ENCODE data around the gene MRPS23. TPM values are rescaled to one million over a fixed set of nuclear protein-coding genes. Genes with fewer than 3 reads are reported as not detected.

MRPS23 gene
- total RNA-seq, 1 donor from 2014 or later = 16.4 TPM

DNA sequence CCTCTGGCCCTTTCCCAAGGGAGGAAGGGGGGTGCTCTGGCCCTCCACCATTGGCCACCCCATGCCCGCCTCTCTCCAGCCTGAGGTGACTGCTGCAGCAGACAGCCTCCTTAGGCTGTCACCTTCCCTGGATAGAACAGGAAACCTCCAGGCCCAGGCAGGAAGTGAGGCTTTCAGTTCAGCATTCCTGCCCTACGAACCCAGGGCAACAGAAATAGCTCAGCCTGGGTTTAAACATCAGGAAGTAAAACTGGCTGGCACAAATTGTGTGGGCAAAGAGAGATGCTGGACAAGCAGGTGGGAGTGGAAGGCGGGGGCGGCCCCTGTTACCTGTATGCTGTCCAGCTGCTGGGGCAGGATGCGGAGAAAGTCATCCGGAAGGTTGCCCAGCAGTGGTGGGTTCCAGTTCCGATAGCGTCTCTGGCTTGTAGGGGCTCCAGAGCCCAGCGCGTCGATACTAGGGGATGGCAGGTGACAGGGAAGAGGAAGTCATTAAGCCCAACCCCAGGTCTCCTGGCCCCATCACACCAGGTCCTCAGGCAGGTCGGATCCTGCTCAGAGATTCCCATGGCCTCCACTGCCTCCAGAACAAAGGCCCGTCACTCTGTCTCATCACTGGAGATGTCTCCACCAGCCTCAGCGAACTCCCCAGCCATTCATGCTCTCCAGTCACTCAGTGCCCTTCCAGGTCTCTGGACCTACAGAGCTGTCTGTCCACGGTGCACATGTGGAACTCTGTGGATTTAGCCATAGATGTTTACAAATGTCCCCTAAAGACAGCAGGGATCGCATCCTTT is 23.6 kb upstream of the MRPS23 start:
- H3K9me3 ChIP-seq (ENCODE audit: low read depth) = no peaks in the 10 kb centered on the region

GRCh38 chr17:57872536-57872935 is 22.7 kb upstream of the MRPS23 start:
- no peaks in the 10 kb centered on the region for H3K9me3 Mint-ChIP-seq
- H3K4me3 Mint-ChIP-seq = no peak overlapping the region
- peaks cover 82% of the 10 kb centered on the region for H3K4me1 Mint-ChIP-seq
- Histone ChIP-seq H3K36me3 (no peaks in the 10 kb centered on the region), H3K9ac (no peak overlapping the region), H3K4me2 (no peak overlapping the region), H3K9me3 (ENCODE audit: low read depth) (no peaks in the 10 kb centered on the region), H3K4me1 (peaks cover 35% of the 10 kb centered on the region), H2AFZ (replicated peaks) (no peak overlapping the region), H4K20me1 (ENCODE audit: low read depth) (no peaks in the 10 kb centered on the region), H3F3A (ENCODE audit: low read depth) (peaks cover 40% of the 10 kb centered on the region), H3K27ac (no peak overlapping the region), H3K79me2 (ENCODE audit: low read depth) (no peaks in the 10 kb centered on the region), H3K4me3 (no peak overlapping the region), H3K27me3 (peaks cover 30% of the 10 kb centered on the region)
- no peak for TF ChIP-seq EZH2 (IDR thresholded peaks at IDR 0.05)
- H3K27me3 Mint-ChIP-seq (ENCODE audit: insufficient read depth, low read depth) = peaks cover 10% of the 10 kb centered on the region
- peaks cover 31% of the 10 kb centered on the region for H3K36me3 Mint-ChIP-seq
- no peak for DNase-seq (ENCODE audit: low spot score)
- no peak overlapping the region for H3K27ac Mint-ChIP-seq

More for the DNA sequence above, 23.6 kb upstream of the MRPS23 start:
- Histone ChIP-seq H3F3A (ENCODE audit: low read depth) (peaks cover 37% of the 10 kb centered on the region), H3K4me2 (no peak overlapping the region), H3K4me1 (peaks cover 33% of the 10 kb centered on the region), H4K20me1 (ENCODE audit: low read depth) (no peaks in the 10 kb centered on the region), H2AFZ (replicated peaks) (no peak overlapping the region), H3K27ac (no peak overlapping the region), H3K9ac (no peak overlapping the region), H3K27me3 (peaks cover 30% of the 10 kb centered on the region), H3K79me2 (ENCODE audit: low read depth) (no peaks in the 10 kb centered on the region), H3K4me3 (no peak overlapping the region), H3K36me3 (no peaks in the 10 kb centered on the region)
- H3K36me3 Mint-ChIP-seq = peaks cover 35% of the 10 kb centered on the region
- H3K27me3 Mint-ChIP-seq (ENCODE audit: insufficient read depth, low read depth) = peaks cover 14% of the 10 kb centered on the region
- no peaks in the 10 kb centered on the region for H3K9me3 Mint-ChIP-seq
- DNase-seq (ENCODE audit: low spot score) = no peak
- H3K4me3 Mint-ChIP-seq = peak overlapping the region; percentile 73
- H3K27ac Mint-ChIP-seq = peak overlapping the region; percentile 46
- no peak for TF ChIP-seq EZH2phosphoT487 (IDR thresholded peaks at IDR 0.05)
- peaks cover 81% of the 10 kb centered on the region for H3K4me1 Mint-ChIP-seq

DNA sequence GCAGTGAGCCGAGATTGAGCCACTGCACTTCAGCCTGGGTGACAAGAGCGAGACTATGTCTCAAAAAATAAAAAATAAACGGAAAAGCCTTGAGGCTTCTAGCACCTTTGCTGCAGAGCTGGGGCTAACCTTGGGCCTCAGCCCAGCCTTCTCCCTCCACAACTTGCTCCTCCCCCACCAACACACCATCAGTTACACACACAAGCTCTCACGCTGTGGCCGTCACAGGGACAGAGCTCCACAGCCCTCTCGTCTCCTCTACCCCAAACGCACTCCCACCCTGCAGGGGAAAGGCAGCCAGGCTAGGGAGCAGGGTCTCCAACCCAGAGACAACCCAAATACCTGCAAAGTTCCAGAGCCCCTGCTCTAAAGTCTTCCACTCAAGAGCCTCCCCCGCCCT is 22.0 kb upstream of the MRPS23 start:
- no peaks in the 10 kb centered on the region for H4K20me1 ChIP-seq (ENCODE audit: low read depth)
- H3F3A ChIP-seq (ENCODE audit: low read depth) = peaks cover 39% of the 10 kb centered on the region
- TF ChIP-seq, protein P1, sequence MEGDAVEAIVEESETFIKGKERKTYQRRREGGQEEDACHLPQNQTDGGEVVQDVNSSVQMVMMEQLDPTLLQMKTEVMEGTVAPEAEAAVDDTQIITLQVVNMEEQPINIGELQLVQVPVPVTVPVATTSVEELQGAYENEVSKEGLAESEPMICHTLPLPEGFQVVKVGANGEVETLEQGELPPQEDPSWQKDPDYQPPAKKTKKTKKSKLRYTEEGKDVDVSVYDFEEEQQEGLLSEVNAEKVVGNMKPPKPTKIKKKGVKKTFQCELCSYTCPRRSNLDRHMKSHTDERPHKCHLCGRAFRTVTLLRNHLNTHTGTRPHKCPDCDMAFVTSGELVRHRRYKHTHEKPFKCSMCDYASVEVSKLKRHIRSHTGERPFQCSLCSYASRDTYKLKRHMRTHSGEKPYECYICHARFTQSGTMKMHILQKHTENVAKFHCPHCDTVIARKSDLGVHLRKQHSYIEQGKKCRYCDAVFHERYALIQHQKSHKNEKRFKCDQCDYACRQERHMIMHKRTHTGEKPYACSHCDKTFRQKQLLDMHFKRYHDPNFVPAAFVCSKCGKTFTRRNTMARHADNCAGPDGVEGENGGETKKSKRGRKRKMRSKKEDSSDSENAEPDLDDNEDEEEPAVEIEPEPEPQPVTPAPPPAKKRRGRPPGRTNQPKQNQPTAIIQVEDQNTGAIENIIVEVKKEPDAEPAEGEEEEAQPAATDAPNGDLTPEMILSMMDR (IDR thresholded peaks at IDR 0.05) = no peak
- TF ChIP-seq EZH2phosphoT487 (IDR thresholded peaks at IDR 0.05) = no peak
- TF ChIP-seq EZH2 (IDR thresholded peaks at IDR 0.05) = no peak
- H3K9ac ChIP-seq = no peak overlapping the region
- no peak overlapping the region for H3K4me2 ChIP-seq
- H2AFZ ChIP-seq (replicated peaks) = no peak overlapping the region
- no peak for DNase-seq (ENCODE audit: low spot score)
- H3K4me1 Mint-ChIP-seq = peaks cover 84% of the 10 kb centered on the region
- no peak overlapping the region for H3K27ac ChIP-seq
- peaks cover 30% of the 10 kb centered on the region for H3K27me3 ChIP-seq
- H3K27me3 Mint-ChIP-seq (ENCODE audit: insufficient read depth, low read depth) = peaks cover 13% of the 10 kb centered on the region
- H3K79me2 ChIP-seq (ENCODE audit: low read depth) = no peaks in the 10 kb centered on the region
- H3K36me3 ChIP-seq = no peaks in the 10 kb centered on the region
- H3K4me1 ChIP-seq = peaks cover 35% of the 10 kb centered on the region
- no peaks in the 10 kb centered on the region for H3K9me3 Mint-ChIP-seq
- H3K4me3 Mint-ChIP-seq = peak overlapping the region; percentile 64
- H3K36me3 Mint-ChIP-seq = peaks cover 35% of the 10 kb centered on the region
- H3K27ac Mint-ChIP-seq = no peak overlapping the region
- no peak overlapping the region for H3K4me3 ChIP-seq
- no peaks in the 10 kb centered on the region for H3K9me3 ChIP-seq (ENCODE audit: low read depth)

GRCh38 chr17:57871155-57871554 is 21.3 kb upstream of the MRPS23 start:
- Mint-ChIP-seq H3K9me3 (no peaks in the 10 kb centered on the region), H3K27me3 (ENCODE audit: insufficient read depth, low read depth) (peaks cover 13% of the 10 kb centered on the region), H3K27ac (no peak overlapping the region), H3K36me3 (peaks cover 36% of the 10 kb centered on the region), H3K4me1 (peaks cover 77% of the 10 kb centered on the region), H3K4me3 (no peak overlapping the region)
- H3K9ac ChIP-seq = no peak overlapping the region
- H3K27me3 ChIP-seq = peaks cover 25% of the 10 kb centered on the region
- no peaks in the 10 kb centered on the region for H3K36me3 ChIP-seq
- H3K27ac ChIP-seq = no peak overlapping the region
- H4K20me1 ChIP-seq (ENCODE audit: low read depth) = no peaks in the 10 kb centered on the region
- H3K4me3 ChIP-seq = no peak overlapping the region
- DNase-seq (ENCODE audit: low spot score) = no peak
- no peaks in the 10 kb centered on the region for H3K79me2 ChIP-seq (ENCODE audit: low read depth)
- H3K9me3 ChIP-seq (ENCODE audit: low read depth) = no peaks in the 10 kb centered on the region
- H3F3A ChIP-seq (ENCODE audit: low read depth) = peaks cover 32% of the 10 kb centered on the region
- H3K4me1 ChIP-seq = peaks cover 35% of the 10 kb centered on the region
- H3K4me2 ChIP-seq = no peak overlapping the region
- TF ChIP-seq EZH2phosphoT487 (IDR thresholded peaks at IDR 0.05) (no peak), EZH2 (IDR thresholded peaks at IDR 0.05) (no peak)
- TF ChIP-seq, protein P1 (IDR thresholded peaks at IDR 0.05) = no peak
- H2AFZ ChIP-seq (replicated peaks) = no peak overlapping the region

Measured in neural progenitor cell (in vitro differentiated cells).